Mucosa of rectum (tissue), 2 donors: ENCODE results near the gene FMNL1.

ENCODE experiments used
- H3K27ac ChIP-seq, 2 donors: one replicate each; pipeline ENCODE4 v1.7.0; 2013; ENCODE audit warnings: inconsistent platforms in 2 of 2, low read depth in 2 of 2, low read length in 2 of 2
- H3K27me3 ChIP-seq, 2 donors: one replicate each; pipeline ENCODE4 v1.7.0; 2013; ENCODE audit warnings: low read length in 2 of 2; ENCODE audit not compliant: control insufficient read depth in 2 of 2, insufficient read depth in 2 of 2
- H3K36me3 ChIP-seq, 2 donors: one replicate each; pipeline ENCODE4 v1.7.0; 2013; ENCODE audit warnings: low read length in 2 of 2; ENCODE audit not compliant: control insufficient read depth in 2 of 2, insufficient read depth in 2 of 2
- H3K4me1 ChIP-seq, 2 donors: one replicate each; pipeline ENCODE4 v1.7.0; 2013; ENCODE audit warnings: low read length in 2 of 2, mild to moderate bottlenecking in 1 of 2; ENCODE audit not compliant: control insufficient read depth in 2 of 2, insufficient read depth in 2 of 2
- H3K4me3 ChIP-seq, 2 donors: one replicate each; pipeline ENCODE4 v1.7.0; 2013; ENCODE audit warnings: low read length in 2 of 2
- H3K9ac ChIP-seq, 2 donors: one replicate each; pipeline ENCODE4 v1.7.0; 2013; ENCODE audit warnings: low read length in 2 of 2, low read depth in 1 of 2, mild to moderate bottlenecking in 1 of 2
- H3K9me3 ChIP-seq, 2 donors: one replicate each; pipeline ENCODE4 v1.7.0; 2013; ENCODE audit warnings: low read length in 2 of 2; ENCODE audit not compliant: control insufficient read depth in 2 of 2
- donor health status: healthy.
- donor health status: Normal muscosa, but diverticular disease.

The FMNL1 gene

GRCh38 chr17:45235416-45236281 is 14.0 kb downstream of the FMNL1 start:
- peaks cover 5 to 9% of the 10 kb centered on the region in 2 donors for H3K27me3 ChIP-seq
- H3K36me3 ChIP-seq: peaks cover 3 to 20% of the 10 kb centered on the region in 2 donors
- H3K4me3 ChIP-seq: no peak overlapping the region
- peaks cover under 1 to 6% of the 10 kb centered on the region in 2 donors for H3K4me1 ChIP-seq
- H3K9me3 ChIP-seq: no peaks in the 10 kb centered on the region
- no peak overlapping the region for H3K27ac ChIP-seq
- no peak overlapping the region for H3K9ac ChIP-seq

- H3K9ac ChIP-seq: no peak overlapping the region
- no peak overlapping the region for H3K27ac ChIP-seq
- H3K4me1 ChIP-seq: peaks cover 2 to 3% of the 10 kb centered on the region in 2 donors
- H3K4me3 ChIP-seq: no peak overlapping the region
- no peaks in the 10 kb centered on the region for H3K9me3 ChIP-seq
- peaks cover 3 to 20% of the 10 kb centered on the region in 2 donors for H3K36me3 ChIP-seq
- H3K27me3 ChIP-seq: peaks cover 10 to 15% of the 10 kb centered on the region in 2 donors
Measured at GRCh38 chr17:45236282-45236606, 14.6 kb downstream of the FMNL1 start.

- H3K36me3 ChIP-seq: peaks cover 3 to 24% of the 10 kb centered on the region in 2 donors
Measured at GRCh38 chr17:45237686-45238085, 16.0 kb downstream of the FMNL1 start.

GRCh38 chr17:45238155-45238774 is 16.6 kb downstream of the FMNL1 start:
- H3K4me3 ChIP-seq: no peak overlapping the region
- H3K9me3 ChIP-seq: no peaks in the 10 kb centered on the region
- peaks cover 3 to 24% of the 10 kb centered on the region in 2 donors for H3K36me3 ChIP-seq
- peaks cover 10 to 18% of the 10 kb centered on the region in 2 donors for H3K27me3 ChIP-seq
- peaks cover 0 to 6% of the 10 kb centered on the region in 2 donors for H3K4me1 ChIP-seq
- no peak overlapping the region for H3K27ac ChIP-seq
- H3K9ac ChIP-seq: no peak overlapping the region

More at GRCh38 chr17:45237686-45238085, 16.0 kb downstream of the FMNL1 start:
- peaks cover 10 to 18% of the 10 kb centered on the region in 2 donors for H3K27me3 ChIP-seq
- H3K9ac ChIP-seq: no peak overlapping the region
- no peaks in the 10 kb centered on the region for H3K9me3 ChIP-seq
- no peak overlapping the region for H3K4me3 ChIP-seq
- peaks cover 0 to 6% of the 10 kb centered on the region in 2 donors for H3K4me1 ChIP-seq
- H3K27ac ChIP-seq: no peak overlapping the region

GRCh38 chr17:45240905-45241327 is 19.2 kb downstream of the FMNL1 start:
- Histone ChIP-seq H3K4me1 (peaks cover 9% of the 10 kb centered on the region in 2 donors), H3K9ac (no peak overlapping the region), H3K4me3 (no peak overlapping the region), H3K27me3 (peaks cover 10 to 18% of the 10 kb centered on the region in 2 donors), H3K36me3 (peaks cover 10 to 34% of the 10 kb centered on the region in 2 donors), H3K9me3 (no peaks in the 10 kb centered on the region), H3K27ac (no peak overlapping the region)

- peaks cover 10 to 18% of the 10 kb centered on the region in 2 donors for H3K27me3 ChIP-seq
- no peaks in the 10 kb centered on the region for H3K9me3 ChIP-seq
- H3K36me3 ChIP-seq: peaks cover 10 to 34% of the 10 kb centered on the region in 2 donors
- H3K4me1 ChIP-seq: peaks cover 9 to 10% of the 10 kb centered on the region in 2 donors
- H3K4me3 ChIP-seq: peak overlapping the region in 1 of 2 donors; percentile 2
- no peak overlapping the region for H3K9ac ChIP-seq
- H3K27ac ChIP-seq: no peak overlapping the region
Measured at GRCh38 chr17:45241328-45242028, 19.8 kb downstream of the FMNL1 start.

GRCh38 chr17:45242029-45242414 is 20.3 kb downstream of the FMNL1 start:
- Histone ChIP-seq H3K4me1 (peaks cover 14 to 15% of the 10 kb centered on the region in 2 donors), H3K9me3 (no peaks in the 10 kb centered on the region), H3K36me3 (peaks cover 10 to 35% of the 10 kb centered on the region in 2 donors), H3K27me3 (peaks cover 10 to 18% of the 10 kb centered on the region in 2 donors), H3K27ac (no peak overlapping the region), H3K4me3 (no peak overlapping the region), H3K9ac (no peak overlapping the region)

- Histone ChIP-seq H3K9ac (peak overlapping the region; percentile 9 to 14), H3K27ac (peak overlapping the region in 1 of 2 donors; percentile 16), H3K4me1 (peaks cover 19 to 22% of the 10 kb centered on the region in 2 donors), H3K4me3 (no peak overlapping the region), H3K36me3 (peaks cover 10 to 26% of the 10 kb centered on the region in 2 donors), H3K27me3 (peaks cover 10 to 18% of the 10 kb centered on the region in 2 donors), H3K9me3 (no peaks in the 10 kb centered on the region)
Measured at GRCh38 chr17:45243750-45244149, 22.1 kb downstream of the FMNL1 start.

- Histone ChIP-seq H3K27ac (no peak overlapping the region), H3K4me1 (peaks cover 22 to 25% of the 10 kb centered on the region in 2 donors), H3K4me3 (no peak overlapping the region), H3K36me3 (peaks cover 8 to 18% of the 10 kb centered on the region in 2 donors), H3K9me3 (no peaks in the 10 kb centered on the region), H3K27me3 (peaks cover 9 to 15% of the 10 kb centered on the region in 2 donors), H3K9ac (no peak overlapping the region)
Measured at GRCh38 chr17:45244725-45245656, 23.3 kb downstream of the FMNL1 start.
